Keratinocyte (primary cell): Measurements from ENCODE around the gene FBXO45.

Experiments used
- EZH2 ChIP-seq: IDR thresholded peaks from one replicate; pipeline ENCODE4 v1.6.1; 2012; ENCODE audit warnings: inconsistent platforms, mild to moderate bottlenecking, low read length, moderate library complexity
- TF ChIP-seq, protein P1 (sequence below), 3 experiments: IDR thresholded peaks in 1 of 3; conservative IDR thresholded peaks in 1 of 3; optimal IDR thresholded peaks in 1 of 3; 2 replicates in 2 of 3; 3 replicates in 1 of 3; pipeline versions ENCODE3 to v1.5.1; 2011; ENCODE audit warnings: low read length in 3 of 3, mild to moderate bottlenecking in 3 of 3, moderate library complexity in 2 of 3, control low read depth in 1 of 3, inconsistent platforms in 1 of 3; ENCODE audit not compliant: insufficient read depth in 2 of 3; ENCODE audit errors: extremely low read depth in 1 of 3

GRCh38 chr3:196603683-196604082 lies 35.2 kb downstream of the FBXO45 start:
- TF ChIP-seq, protein P1, sequence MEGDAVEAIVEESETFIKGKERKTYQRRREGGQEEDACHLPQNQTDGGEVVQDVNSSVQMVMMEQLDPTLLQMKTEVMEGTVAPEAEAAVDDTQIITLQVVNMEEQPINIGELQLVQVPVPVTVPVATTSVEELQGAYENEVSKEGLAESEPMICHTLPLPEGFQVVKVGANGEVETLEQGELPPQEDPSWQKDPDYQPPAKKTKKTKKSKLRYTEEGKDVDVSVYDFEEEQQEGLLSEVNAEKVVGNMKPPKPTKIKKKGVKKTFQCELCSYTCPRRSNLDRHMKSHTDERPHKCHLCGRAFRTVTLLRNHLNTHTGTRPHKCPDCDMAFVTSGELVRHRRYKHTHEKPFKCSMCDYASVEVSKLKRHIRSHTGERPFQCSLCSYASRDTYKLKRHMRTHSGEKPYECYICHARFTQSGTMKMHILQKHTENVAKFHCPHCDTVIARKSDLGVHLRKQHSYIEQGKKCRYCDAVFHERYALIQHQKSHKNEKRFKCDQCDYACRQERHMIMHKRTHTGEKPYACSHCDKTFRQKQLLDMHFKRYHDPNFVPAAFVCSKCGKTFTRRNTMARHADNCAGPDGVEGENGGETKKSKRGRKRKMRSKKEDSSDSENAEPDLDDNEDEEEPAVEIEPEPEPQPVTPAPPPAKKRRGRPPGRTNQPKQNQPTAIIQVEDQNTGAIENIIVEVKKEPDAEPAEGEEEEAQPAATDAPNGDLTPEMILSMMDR (optimal IDR thresholded peaks at IDR 0.05 in 1 of 3, IDR thresholded peaks at IDR 0.05 in 1 of 3, conservative IDR thresholded peaks at IDR 0.05 in 1 of 3; ENCODE audit: extremely low read depth in 1 of 3, insufficient read depth in 2 of 3, low read length in 3 of 3): no peak
- TF ChIP-seq EZH2: no peak
